Activated effector memory CD4-positive, alpha-beta T cell treated with anti-CD3 and anti-CD28 coated beads, Interleukin-2, amount 50 U/mL, for 16 hours (primary cell): Measurements from ENCODE around the gene CACHD1.
"Not testable (repeated sequence)": the region's sequence is repeated elsewhere in the genome, so short reads cannot be mapped to it uniquely, and the experiment has no call there.

Experiments used
- DNase-seq: peaks from one replicate; pipeline ENCODE4 v3.0.0-alpha.2; 2020

CACHD1 gene

GRCh38 chr1:64675718-64676345 is 205.9 kb downstream of the CACHD1 start:
- DNase-seq: no peak

- DNase-seq: no peak
Observed at GRCh38 chr1:64676386-64676785, 206.5 kb downstream of the CACHD1 start.

- no peak for DNase-seq
Observed at GRCh38 chr1:64677532-64677931, 207.6 kb downstream of the CACHD1 start.

GRCh38 chr1:64678366-64678765 is 208.4 kb downstream of the CACHD1 start:
- DNase-seq: no peak

- no peak for DNase-seq
Observed at GRCh38 chr1:64679177-64679576, 209.2 kb downstream of the CACHD1 start.

GRCh38 chr1:64680599-64680998 is 210.7 kb downstream of the CACHD1 start:
- no peak for DNase-seq

GRCh38 chr1:64681043-64681442 is 211.1 kb downstream of the CACHD1 start:
- DNase-seq: no peak

- DNase-seq: no peak
Observed at GRCh38 chr1:64683419-64683818, 213.5 kb downstream of the CACHD1 start.

- no peak for DNase-seq
Observed at GRCh38 chr1:64685217-64685616, 215.3 kb downstream of the CACHD1 start.

- no peak for DNase-seq
Observed at GRCh38 chr1:64685765-64686341, 215.9 kb downstream of the CACHD1 start.

GRCh38 chr1:64686828-64687724 is 217.1 kb downstream of the CACHD1 start:
- peak; percentile 67 for DNase-seq

- no peak for DNase-seq
Observed at GRCh38 chr1:64687725-64688327, 217.9 kb downstream of the CACHD1 start.

- no peak for DNase-seq
Observed at GRCh38 chr1:64691626-64692025, 221.7 kb downstream of the CACHD1 start.

- DNase-seq: no peak
Observed at GRCh38 chr1:64692911-64693310, 223.0 kb downstream of the CACHD1 start.

GRCh38 chr1:64693406-64693805 is 223.5 kb downstream of the CACHD1 start:
- no peak for DNase-seq

GRCh38 chr1:64696879-64697278 is 226.9 kb downstream of the CACHD1 start:
- no peak for DNase-seq

- DNase-seq: no peak
Observed at GRCh38 chr1:64699327-64699726, 229.4 kb downstream of the CACHD1 start.

- DNase-seq: no peak
Observed at GRCh38 chr1:64701071-64701470, 231.1 kb downstream of the CACHD1 start.

GRCh38 chr1:64701886-64702285 is 232.0 kb downstream of the CACHD1 start:
- DNase-seq: no peak

GRCh38 chr1:64702670-64703069 is 232.7 kb downstream of the CACHD1 start:
- DNase-seq: not testable (repeated sequence)

- DNase-seq: no peak
Observed at GRCh38 chr1:64703600-64703999, 233.7 kb downstream of the CACHD1 start.

GRCh38 chr1:64705591-64705990 is 235.7 kb downstream of the CACHD1 start:
- DNase-seq: no peak

GRCh38 chr1:64711266-64711665 is 241.3 kb downstream of the CACHD1 start:
- DNase-seq: no peak

GRCh38 chr1:64712049-64712448 is 242.1 kb downstream of the CACHD1 start:
- DNase-seq: no peak
